NCI-H460 (cell line): ENCODE measurements around the gene CXADR. TPM values are rescaled to one million over a fixed set of nuclear protein-coding genes. Genes with fewer than 3 reads are reported as not detected.
"Not testable (repeated sequence)": the region's sequence is repeated elsewhere in the genome, so short reads cannot be mapped to it uniquely, and the experiment has no call there.

ENCODE experiments used
- DNase-seq: peaks from one replicate; pipeline ENCODE4 v3.0.0-alpha.2; 2016; ENCODE audit warnings: low read depth; ENCODE audit errors: extremely low read depth
- polyA plus RNA-seq: library from polyadenylated mRNA; depleted of rRNA; stranded (reverse); fragments of >200 nt; gene quantifications from 2 replicates; pipeline ENCODE4 v1.2.3, GENCODE V29; 2014; cell fraction: nucleus; rRNA removed
- total RNA-seq: library from RNA; depleted of rRNA; stranded (reverse); fragments of >200 nt; shearing (Covaris generic); gene quantifications from 2 replicates; pipeline ENCODE4 v1.2.3, GENCODE V29; 2014; rRNA removed

Gene CXADR
- 22.6 and 25.8 TPM in 2 replicates for total RNA-seq
- 11.0 and 18.1 TPM in 2 replicates for polyA plus RNA-seq

DNA sequence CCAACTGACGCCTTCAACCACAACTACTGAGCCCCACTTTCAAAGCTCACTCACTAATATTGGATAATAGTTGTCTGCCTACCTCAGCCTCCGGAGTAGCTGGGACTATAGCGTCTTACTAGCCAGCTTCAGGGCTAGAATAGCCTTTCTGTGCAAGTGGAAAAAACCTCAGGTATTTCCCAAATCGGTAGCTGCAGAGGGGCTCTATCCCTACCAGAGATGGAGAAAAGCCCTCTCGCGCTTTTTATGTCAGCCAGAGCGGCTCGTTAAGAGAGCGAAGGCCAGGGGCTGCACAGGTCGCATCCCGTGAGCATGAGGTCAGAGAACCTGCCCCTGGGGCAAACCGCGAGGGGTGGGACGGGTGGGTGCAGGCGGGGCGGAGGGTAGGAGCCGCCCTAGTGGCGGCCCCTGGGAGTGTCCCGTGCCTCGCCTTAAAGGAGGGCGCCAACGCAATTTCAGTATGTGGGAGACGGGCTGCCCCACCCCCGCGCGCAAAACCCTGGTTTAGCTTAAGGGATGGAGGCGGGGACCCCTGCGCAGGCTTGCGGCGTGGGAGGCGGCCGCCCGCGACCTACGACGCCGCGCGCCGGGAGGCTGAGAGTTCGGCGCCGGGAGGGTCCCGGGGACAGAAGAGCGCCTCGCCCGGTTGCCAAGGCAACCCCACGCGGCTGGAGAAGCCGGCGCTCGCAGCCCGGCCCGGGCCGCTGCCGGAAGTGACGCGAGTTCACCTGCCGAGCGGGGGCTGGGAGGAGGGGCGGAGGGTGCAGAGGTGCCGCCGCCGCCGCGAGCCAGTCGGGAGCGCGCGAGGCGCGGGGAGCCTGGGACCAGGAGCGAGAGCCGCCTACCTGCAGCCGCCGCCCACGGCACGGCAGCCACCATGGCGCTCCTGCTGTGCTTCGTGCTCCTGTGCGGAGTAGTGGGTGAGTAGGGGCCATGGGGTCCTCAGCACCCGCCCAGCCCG lies at the start of gene CXADR:
CXADR (plus strand) TSS at position 791 of the 961 bp plus-strand sequence; CDS start at position 878, 87 bp downstream.
- DNase-seq, result peak; percentile 68

DNA sequence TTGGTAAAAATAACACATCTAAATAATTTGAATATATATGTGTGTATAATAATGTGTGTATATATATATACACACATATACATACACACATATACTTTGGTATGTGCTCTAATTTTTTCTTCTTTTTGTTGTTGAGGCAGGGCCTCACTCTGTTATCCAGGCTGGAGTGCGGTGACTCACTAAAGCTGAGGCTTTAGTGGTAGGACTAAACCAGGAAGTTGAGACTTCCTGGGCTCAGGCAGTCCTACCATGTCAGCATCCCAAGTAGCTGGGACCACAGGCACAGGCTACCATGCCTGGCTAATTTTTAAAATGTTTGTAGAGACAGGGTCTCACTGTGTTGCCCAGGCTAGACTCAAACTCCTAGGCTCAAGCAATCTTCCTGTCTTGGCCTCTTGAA lies 46.7 kb upstream of the CXADR start:
- DNase-seq, result no peak

- DNase-seq, result no peak
Measured at GRCh38 chr21:17467392-17467791, 45.5 kb upstream of the CXADR start.

DNA sequence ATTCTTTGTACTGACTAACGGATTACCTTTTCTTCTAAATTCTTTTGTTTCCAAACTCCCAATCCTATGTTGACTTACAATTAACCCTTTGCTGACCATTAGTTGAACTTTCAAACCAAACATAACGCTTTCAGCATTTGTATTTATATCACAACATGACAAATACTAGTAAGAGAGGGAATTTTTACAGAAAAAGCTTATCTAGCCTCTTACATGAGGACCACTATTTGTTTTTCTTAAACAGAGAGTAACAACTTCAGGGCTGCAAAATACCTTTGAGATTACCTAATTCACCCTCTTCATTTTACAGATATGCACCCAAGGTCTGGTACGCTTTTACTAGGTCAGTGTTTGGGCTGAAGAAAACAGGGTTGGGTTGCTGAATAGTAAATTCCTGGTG lies 45.0 kb upstream of the CXADR start:
- DNase-seq, result no peak

GRCh38 chr21:17468698-17469097 lies 44.1 kb upstream of the CXADR start:
- no peak for DNase-seq

DNA sequence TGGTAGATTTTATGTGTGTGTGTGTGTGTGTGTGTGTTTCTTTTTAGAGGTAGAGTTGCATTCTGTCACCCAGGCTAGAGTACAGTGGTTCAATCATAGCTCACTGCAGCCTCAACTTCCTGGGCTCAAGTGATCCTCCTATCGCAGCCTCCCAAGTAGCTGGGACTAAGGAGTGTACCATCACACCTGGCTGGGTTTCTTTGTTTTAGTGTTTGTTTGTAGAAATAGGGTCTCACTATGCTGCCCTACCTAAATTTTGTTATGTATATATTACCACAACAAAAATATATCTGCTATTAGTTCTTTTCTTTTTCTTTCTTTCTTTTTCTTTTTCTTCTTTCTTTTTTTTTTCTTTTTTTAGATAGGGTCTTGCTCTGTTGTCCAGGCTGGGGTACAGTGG lies 43.1 kb upstream of the CXADR start:
- DNase-seq, result no peak

GRCh38 chr21:17472182-17472581 lies 40.7 kb upstream of the CXADR start:
- no peak for DNase-seq

GRCh38 chr21:17472592-17473271 lies 40.1 kb upstream of the CXADR start:
- DNase-seq, result no peak

DNA sequence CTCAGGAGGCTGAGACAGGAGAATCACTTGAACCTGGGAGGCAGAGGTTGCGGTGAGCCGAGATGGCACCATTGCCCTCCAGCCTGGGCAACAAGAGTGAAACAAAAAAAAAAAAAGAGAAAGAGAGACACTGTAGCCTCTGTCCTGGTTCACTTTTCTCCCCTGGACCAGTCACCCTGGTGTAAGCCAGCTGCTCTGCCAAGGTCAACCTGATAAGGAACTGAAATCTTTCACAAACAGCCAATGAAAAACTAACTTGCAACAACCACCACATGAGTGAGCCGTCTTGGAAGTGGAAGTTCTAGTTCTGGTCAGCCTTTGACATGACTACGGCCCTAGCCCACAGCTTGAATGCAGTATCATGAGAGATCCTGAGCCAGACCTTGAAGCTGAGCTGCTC lies 36.8 kb upstream of the CXADR start:
- no peak for DNase-seq

DNA sequence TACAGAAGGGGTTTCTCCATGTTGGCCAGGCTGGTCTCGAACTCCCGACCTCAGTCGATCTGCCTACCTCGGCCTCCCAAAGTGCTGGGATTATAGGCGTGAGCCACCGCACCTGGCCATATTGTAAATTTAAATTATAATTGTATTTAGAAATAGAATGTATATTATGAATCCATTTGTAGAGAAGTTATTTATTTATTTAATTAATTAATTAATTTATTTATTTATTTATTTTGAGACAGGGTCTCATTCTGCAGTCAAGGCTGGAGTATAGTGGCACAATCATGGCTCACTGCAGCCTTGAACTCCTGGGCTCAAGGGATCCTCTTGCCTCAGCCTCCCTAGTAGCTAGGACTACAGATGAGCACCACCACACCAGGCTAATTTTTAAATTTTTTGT lies 34.7 kb upstream of the CXADR start:
- DNase-seq, result not testable (repeated sequence)

- DNase-seq, result no peak
Measured at GRCh38 chr21:17479606-17480005, 33.2 kb upstream of the CXADR start.

DNA sequence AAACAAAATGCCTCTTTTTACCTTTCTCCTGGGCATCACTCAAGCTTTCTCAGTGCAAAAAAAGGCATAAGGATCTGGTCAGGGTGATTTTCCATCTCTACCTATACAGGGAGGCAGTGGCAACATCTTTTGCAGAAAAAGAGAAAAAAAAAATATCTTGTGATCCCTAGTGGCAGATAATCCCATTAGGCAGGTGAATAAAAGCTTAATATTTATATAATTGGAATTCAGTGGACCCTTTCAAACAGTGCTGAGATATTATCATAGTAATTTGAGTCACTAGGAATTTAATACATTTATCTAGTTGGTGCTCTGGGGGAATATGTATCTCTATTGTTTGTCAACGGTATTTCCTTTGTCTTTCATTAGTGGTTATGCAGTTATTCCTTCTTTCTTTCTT lies 29.9 kb upstream of the CXADR start:
- no peak for DNase-seq

- no peak for DNase-seq
Measured at GRCh38 chr21:17488620-17489019, 24.2 kb upstream of the CXADR start.

- peak; percentile 24 for DNase-seq
Measured at GRCh38 chr21:17489565-17489964, 23.3 kb upstream of the CXADR start.

- peak; percentile 77 for DNase-seq
Measured at GRCh38 chr21:17491716-17492414, 21.0 kb upstream of the CXADR start.

DNA sequence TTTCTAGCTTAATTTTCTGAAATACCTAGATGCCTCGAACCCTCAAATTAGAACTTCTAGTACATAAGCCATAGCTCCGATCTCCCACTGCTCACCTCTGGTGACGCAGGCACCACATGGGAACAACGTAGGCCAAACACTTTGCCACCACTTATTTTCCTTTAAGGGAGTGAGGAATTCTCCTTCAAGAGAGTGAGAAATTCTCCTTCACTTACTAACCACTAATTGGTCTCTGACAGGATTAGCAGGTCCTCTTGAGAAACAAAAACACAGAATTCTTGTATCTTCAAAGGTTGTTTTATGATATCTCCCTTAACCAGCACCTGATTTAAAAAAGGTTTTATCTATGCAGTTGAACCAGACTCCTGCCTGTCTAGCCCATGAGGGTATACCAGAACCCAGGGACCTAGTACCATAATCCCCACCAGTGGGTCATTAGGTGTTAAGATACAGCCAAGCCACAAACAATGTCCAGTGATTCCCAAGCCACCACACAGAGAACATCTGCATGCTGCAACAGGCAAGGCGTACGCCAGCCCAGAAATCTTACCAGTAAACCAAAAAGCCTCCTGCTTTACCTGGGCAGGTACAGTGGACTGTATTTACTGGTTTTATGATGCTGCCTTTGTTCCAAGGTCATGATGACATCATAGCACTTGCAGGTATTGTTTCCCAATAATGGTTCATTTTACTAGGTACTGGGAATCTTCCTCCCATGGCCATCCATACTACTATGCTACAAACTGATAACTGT lies 20.3 kb upstream of the CXADR start:
- peak; percentile 82 for DNase-seq

DNA sequence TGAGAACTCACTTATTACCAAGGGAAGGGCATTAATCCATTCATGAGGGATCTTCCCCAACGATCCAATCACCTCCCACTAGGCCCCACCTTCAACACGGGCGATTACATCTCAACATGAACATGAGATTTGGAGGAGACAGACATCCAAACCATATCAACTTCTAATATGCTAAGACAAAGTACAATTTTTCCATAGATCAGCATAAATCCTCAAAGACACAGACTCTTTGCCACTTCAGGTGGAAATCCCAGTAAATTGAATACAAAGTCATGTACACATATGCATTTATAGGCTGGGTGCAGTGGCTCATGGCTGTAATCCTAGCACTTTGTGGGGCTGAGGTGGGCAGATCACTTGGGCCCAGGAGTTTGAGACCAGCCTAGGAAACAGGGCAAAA lies 18.8 kb upstream of the CXADR start:
- DNase-seq, result no peak

DNA sequence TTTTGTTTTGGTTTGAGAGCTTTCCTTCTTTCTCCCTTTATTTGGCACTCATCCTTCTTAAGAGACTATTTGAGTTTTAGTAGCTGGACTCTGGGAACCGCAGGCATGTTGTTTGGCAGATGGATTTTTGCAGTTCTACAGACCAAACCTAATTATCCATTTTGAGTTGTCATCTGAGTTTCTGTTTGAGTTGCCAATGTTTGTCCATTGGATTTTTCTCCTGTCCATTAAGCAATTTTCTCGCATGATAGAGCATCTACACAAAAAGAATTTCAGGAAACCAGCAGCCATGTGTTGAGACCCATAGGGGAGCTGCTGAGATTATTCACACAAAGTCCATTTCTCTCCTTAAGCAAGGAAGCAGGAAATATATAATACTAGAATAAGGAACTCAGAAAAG lies 17.2 kb upstream of the CXADR start:
- no peak for DNase-seq

DNA sequence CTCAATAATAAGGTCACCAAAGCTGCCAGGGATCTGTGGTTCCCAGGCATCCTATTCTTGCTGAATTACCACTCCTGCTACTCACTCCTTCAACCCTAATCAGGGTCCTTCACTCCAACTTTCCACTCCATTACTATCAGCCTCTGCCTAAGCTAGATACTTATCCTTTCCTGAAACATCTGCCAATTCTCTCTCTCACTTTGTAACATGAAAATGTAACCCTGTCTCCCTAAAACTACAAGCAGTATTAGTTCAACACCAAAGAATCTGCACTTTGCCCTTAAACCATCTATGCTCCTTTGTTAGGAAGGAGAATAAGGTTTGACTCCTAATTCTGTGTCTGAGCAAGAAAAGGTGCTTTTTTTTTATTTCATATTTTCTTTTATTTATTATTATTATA lies 15.5 kb upstream of the CXADR start:
- no peak for DNase-seq

DNA sequence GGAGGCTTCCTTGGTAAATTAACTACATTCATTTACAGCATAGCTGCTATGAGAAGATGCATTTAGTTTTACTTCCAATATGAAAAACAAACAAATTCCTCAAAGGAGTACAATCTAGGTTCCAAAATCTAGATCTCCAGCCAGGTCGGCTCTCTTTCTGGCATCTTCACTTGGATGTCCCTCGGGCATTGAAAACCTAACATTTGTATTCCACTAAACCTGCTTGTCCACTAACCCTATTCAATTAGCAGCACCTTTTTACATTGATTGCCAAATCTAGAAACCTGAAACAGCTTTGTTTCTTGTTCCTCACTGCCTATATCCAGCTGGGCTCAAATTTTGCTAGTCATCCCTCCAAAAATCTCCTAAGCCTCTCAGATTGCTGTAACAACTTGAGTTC lies 14.3 kb upstream of the CXADR start:
- no peak for DNase-seq
